ENCODE data around the gene C1orf226.

The C1orf226 gene

GRCh38 chr1:162365284-162366020 lies 16.1 kb upstream of the C1orf226 start:
- DNase-seq (ENCODE audit: low read depth in 2 of 2, low spot score in 1 of 2), result no peak

- no peak for DNase-seq (ENCODE audit: low read depth in 2 of 2, low spot score in 1 of 2)
Measured at GRCh38 chr1:162366149-162366548, 15.4 kb upstream of the C1orf226 start.

DNA sequence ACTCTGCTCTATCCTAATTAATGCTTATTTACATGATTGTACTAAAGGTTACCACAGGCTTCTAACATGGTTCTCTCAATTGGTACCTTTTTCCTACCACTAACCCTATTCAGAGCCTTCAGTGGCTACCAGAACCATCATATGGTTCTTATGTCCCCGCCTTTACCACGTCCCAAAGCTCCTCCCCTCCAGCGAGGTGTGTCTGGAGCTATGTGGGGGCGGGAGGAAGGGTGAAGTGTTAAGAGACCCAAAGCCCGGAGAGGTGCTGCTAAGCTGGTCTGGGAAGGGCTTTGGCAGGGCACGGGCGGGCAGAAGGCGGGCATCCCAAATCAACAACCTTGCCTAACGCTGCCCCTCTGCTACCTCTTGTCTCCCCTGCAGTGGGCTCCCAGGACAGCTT lies 14.9 kb upstream of the C1orf226 start:
- DNase-seq (ENCODE audit: low read depth in 2 of 2, low spot score in 1 of 2), result no peak

GRCh38 chr1:162367073-162367472 lies 14.5 kb upstream of the C1orf226 start:
- no peak for DNase-seq (ENCODE audit: low read depth in 2 of 2, low spot score in 1 of 2)

DNA sequence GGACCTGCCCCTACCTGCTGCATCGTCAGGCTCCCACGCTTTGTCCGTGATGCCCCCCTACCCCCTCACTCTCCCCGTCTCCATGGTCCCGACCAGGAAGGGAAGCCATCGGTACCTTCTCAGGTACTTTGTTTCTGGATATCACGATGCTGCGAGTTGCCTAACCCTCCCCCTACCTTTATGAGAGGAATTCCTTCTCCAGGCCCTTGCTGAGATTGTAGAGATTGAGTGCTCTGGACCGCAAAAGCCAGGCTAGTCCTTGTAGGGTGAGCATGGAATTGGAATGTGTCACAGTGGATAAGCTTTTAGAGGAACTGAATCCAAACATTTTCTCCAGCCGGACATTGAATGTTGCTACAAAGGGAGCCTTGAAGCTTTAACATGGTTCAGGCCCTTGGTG lies 13.8 kb upstream of the C1orf226 start:
- DNase-seq (ENCODE audit: low read depth in 2 of 2, low spot score in 1 of 2), result no peak

- no peak for DNase-seq (ENCODE audit: low read depth in 2 of 2, low spot score in 1 of 2)
Measured at GRCh38 chr1:162368451-162368850, 13.1 kb upstream of the C1orf226 start.

- DNase-seq (ENCODE audit: low read depth in 2 of 2, low spot score in 1 of 2), result no peak
Measured at GRCh38 chr1:162369571-162369970, 12.0 kb upstream of the C1orf226 start.

- DNase-seq (ENCODE audit: low read depth in 2 of 2, low spot score in 1 of 2), result no peak
Measured at GRCh38 chr1:162370161-162370560, 11.4 kb upstream of the C1orf226 start.

GRCh38 chr1:162370721-162371120 lies 10.8 kb upstream of the C1orf226 start:
- no peak for DNase-seq (ENCODE audit: low read depth in 2 of 2, low spot score in 1 of 2)

DNA sequence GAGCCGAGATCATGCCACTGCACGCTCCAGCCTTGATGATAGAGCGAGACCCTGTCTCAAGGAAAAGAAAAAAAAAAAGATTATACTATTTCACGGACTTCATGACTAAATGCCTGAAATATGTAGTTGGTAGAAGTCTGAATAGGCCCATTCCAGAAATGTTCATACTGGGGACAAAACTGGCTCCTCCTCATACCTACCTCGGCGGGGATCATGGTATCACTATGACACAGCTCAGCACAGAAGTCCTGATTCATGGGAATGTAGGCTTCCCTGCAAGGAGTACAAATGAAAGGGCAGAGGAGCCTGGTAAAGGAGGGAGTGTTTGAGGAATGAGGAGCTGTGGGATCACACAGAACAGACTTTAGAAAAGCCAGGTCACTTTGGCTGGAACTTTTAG lies 9.9 kb upstream of the C1orf226 start:
- DNase-seq (ENCODE audit: low read depth in 2 of 2, low spot score in 1 of 2), result no peak

- no peak for DNase-seq (ENCODE audit: low read depth in 2 of 2, low spot score in 1 of 2)
Measured at GRCh38 chr1:162372159-162373071, 9.1 kb upstream of the C1orf226 start.

DNA sequence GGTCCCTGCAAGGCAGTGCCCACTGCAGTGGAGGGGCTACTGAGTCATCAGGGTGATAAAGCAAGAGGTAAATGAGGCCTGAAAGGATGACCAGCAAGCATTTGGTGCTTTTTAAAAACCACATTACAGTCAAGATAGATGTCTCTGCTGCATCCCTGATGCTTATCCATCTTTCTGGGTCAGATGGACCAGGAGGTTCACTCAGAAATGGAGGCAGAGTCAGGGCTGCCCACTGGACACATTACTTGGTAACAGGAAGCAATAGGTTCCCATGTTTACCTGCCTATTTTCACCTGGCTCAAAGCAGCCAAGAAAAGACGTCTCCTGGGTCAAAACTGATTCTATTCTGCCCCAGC lies 8.5 kb upstream of the C1orf226 start:
- DNase-seq (ENCODE audit: low read depth in 2 of 2, low spot score in 1 of 2), result no peak

DNA sequence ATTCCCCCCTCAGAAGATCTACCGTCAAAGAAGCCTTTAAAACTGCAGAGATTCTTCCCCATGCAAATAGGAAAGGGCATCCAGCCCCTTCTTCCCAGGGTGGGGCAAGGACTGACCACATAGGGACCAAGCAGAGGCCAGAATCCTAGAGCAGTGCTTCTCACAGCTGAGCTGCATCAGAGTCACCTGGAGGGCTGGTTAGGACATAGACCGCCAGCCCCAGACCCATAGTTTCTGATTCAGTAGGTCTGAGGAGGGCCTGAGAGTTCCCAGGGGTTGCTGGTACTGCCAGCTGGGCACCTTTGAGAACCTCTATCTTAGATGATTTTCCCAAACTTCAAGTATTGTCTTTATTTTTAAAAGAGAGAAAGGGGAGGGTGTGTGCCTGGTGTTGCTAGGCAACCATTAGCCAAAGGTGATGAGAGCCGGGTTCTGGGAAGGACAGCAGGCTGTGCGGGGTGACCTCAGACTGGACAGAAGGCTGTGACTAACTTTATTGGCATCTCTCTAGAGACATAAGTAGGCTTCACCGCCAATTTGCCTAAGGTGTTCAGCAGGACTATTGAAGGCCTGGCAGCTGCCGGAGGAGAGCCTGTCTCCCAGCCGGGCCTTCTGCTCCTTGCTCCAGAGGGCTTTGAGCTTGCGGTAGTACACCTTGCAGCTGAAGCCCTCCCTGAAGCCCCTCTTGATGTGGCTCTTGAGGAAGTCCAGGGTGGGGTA lies 7.8 kb upstream of the C1orf226 start:
- DNase-seq (ENCODE audit: low read depth in 2 of 2, low spot score in 1 of 2), result no peak

GRCh38 chr1:162374406-162374805 lies 7.1 kb upstream of the C1orf226 start:
- DNase-seq (ENCODE audit: low read depth in 2 of 2, low spot score in 1 of 2), result no peak

GRCh38 chr1:162375463-162375862 lies 6.1 kb upstream of the C1orf226 start:
- DNase-seq (ENCODE audit: low read depth in 2 of 2, low spot score in 1 of 2), result no peak

- no peak for DNase-seq (ENCODE audit: low read depth in 2 of 2, low spot score in 1 of 2)
Measured at GRCh38 chr1:162376691-162377090, 4.8 kb upstream of the C1orf226 start, which contains the start of gene SPATA46. Gene SPATA46 (minus strand): TSS chr1:162376854. CDS start chr1:162376790, 64 bp downstream.

- no peak for DNase-seq (ENCODE audit: low read depth in 2 of 2, low spot score in 1 of 2)
Measured at GRCh38 chr1:162380061-162380846, 1.3 kb upstream of the C1orf226 start.

DNA sequence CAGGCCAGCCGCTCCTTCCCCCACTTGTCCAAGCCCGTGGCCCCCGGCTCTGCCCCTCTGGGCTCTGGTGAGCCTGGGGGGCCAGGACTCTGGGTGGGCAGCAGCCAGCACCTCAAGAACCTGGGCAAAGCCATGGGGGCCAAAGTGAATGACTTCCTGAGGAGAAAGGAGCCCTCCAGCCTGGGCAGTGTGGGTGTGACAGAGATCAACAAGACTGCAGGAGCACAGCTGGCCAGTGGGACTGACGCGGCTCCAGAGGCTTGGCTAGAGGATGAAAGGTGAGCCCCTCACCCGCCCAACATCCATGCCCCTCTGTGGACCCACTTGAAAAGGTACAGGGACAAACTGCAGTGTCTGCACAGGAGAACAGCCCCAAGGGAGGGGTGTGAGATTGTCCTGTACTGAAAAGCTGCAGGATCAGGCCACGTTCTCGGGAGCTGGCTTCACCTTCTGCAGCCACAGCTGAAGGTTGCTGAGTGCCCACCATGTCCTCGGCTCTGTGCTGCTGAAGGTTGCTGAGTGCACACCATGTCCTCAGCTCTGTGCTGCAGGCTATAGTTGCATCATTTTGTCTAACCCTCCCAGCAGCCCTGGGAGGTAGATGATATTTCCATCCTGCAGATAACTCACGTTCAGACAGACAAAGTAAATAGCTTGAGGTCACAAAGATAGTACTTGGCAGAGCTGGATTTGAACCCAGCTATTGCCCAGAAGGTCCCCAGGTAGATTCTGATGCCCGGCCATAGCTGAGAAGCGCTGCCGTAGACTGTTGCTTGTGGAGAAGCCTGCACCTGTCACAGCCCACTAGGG lies 618 bp downstream of the C1orf226 start:
- no peak for DNase-seq (ENCODE audit: low read depth in 2 of 2, low spot score in 1 of 2)

DNA sequence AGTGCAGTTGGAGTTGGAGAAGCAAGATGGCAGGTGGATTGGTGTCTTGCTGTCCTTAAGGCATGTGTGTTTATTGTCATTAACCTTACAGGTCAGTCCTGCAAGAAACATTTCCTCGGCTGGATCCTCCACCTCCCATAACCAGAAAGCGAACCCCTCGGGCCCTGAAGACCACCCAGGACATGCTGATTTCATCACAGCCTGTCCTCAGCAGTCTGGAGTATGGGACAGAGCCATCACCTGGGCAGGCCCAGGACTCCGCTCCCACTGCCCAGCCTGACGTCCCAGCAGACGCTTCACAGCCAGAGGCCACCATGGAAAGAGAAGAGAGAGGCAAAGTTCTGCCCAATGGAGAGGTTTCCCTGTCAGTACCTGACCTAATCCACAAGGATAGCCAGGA lies 1.6 kb downstream of the C1orf226 start:
- DNase-seq (ENCODE audit: low read depth in 2 of 2, low spot score in 1 of 2), result no peak

- DNase-seq (ENCODE audit: low read depth in 2 of 2, low spot score in 1 of 2), result no peak
Measured at GRCh38 chr1:162383516-162383915, 2.0 kb downstream of the C1orf226 start.
